ENCODE results near the gene E2F3. TPM values are rescaled to one million over a fixed set of nuclear protein-coding genes. Genes with fewer than 3 reads are reported as not detected.

Gene E2F3
- total RNA-seq, 1 experiment from 2014 or later: 7.6 TPM

- DNase-seq (ENCODE audit: low read depth): no peak
Observed at GRCh38 chr6:20533746-20534294, 132.1 kb downstream of the E2F3 start.

- peak; percentile 92 for DNase-seq (ENCODE audit: low read depth)
Observed at GRCh38 chr6:20534295-20535262, 132.9 kb downstream of the E2F3 start, which contains the start of gene CDKAL1. CDKAL1 (plus strand) TSS chr6:20534457; CDS start chr6:20546351, 11,894 bp downstream.

GRCh38 chr6:20538131-20538662 is 136.5 kb downstream of the E2F3 start:
- no peak for DNase-seq (ENCODE audit: low read depth)

- no peak for DNase-seq (ENCODE audit: low read depth)
Observed at GRCh38 chr6:20538907-20539306, 137.2 kb downstream of the E2F3 start.

- no peak for DNase-seq (ENCODE audit: low read depth)
Observed at GRCh38 chr6:20539387-20539786, 137.7 kb downstream of the E2F3 start.

- peak; percentile 58 for DNase-seq (ENCODE audit: low read depth)
Observed at GRCh38 chr6:20540683-20541082, 139.0 kb downstream of the E2F3 start.

GRCh38 chr6:20541382-20541781 is 139.7 kb downstream of the E2F3 start:
- DNase-seq (ENCODE audit: low read depth): no peak

- peak; percentile 73 for DNase-seq (ENCODE audit: low read depth)
Observed at GRCh38 chr6:20542927-20543602, 141.4 kb downstream of the E2F3 start.

Other genes starting within 250 kb of the E2F3 start
- 3.3 and 3.8 TPM in 2 replicates for gene MBOAT1, start 189.4 kb upstream of the E2F3 start, total RNA-seq (2014; rRNA removed)
- gene CDKAL1, start 132.6 kb downstream of the E2F3 start, total RNA-seq (2014; rRNA removed): 16.7 and 17.9 TPM in 2 replicates